AG10803 (cell line): ENCODE measurements around the gene ASIP.
"Not testable (repeated sequence)": the region's sequence is repeated elsewhere in the genome, so short reads cannot be mapped to it uniquely, and the experiment has no call there.

ENCODE experiments used
- DNase-seq: peaks from one replicate; pipeline ENCODE4 v3.0.0; 2010; ENCODE audit warnings: low read depth
- H3K4me3 ChIP-seq: 2 replicates; pipeline ENCODE4 v1.5.1; 2011; ENCODE audit warnings: mild to moderate bottlenecking, low read length, control low read depth
- TF ChIP-seq, protein P1 (sequence below): conservative IDR thresholded peaks from 2 replicates; pipeline ENCODE4 v1.5.1; 2011; ENCODE audit warnings: mild to moderate bottlenecking, low read length, control low read depth, inconsistent platforms

Gene ASIP

DNA sequence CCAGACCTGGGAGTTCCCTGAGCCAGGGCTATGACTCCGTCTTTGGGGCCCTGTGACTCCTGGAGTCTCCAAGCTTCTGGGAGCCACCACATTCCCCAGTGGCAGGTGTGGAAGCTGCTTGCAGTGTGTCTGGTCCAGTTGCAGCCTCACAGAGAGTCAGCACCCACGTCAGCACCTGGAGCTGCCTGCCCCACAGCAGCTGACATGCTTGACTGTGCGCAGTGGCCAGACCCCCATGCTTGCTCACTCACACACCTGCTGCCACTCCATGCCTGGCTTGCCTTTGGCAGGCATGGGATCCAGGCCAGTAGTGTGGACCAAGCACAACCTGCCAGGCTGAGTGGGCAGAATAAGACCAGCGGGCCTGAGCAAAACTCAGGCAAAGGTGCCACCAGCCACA lies 31.0 kb upstream of the ASIP start:
- no peak overlapping the region for H3K4me3 ChIP-seq
- no peak for DNase-seq
- TF ChIP-seq, protein P1, sequence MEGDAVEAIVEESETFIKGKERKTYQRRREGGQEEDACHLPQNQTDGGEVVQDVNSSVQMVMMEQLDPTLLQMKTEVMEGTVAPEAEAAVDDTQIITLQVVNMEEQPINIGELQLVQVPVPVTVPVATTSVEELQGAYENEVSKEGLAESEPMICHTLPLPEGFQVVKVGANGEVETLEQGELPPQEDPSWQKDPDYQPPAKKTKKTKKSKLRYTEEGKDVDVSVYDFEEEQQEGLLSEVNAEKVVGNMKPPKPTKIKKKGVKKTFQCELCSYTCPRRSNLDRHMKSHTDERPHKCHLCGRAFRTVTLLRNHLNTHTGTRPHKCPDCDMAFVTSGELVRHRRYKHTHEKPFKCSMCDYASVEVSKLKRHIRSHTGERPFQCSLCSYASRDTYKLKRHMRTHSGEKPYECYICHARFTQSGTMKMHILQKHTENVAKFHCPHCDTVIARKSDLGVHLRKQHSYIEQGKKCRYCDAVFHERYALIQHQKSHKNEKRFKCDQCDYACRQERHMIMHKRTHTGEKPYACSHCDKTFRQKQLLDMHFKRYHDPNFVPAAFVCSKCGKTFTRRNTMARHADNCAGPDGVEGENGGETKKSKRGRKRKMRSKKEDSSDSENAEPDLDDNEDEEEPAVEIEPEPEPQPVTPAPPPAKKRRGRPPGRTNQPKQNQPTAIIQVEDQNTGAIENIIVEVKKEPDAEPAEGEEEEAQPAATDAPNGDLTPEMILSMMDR: no peak

DNA sequence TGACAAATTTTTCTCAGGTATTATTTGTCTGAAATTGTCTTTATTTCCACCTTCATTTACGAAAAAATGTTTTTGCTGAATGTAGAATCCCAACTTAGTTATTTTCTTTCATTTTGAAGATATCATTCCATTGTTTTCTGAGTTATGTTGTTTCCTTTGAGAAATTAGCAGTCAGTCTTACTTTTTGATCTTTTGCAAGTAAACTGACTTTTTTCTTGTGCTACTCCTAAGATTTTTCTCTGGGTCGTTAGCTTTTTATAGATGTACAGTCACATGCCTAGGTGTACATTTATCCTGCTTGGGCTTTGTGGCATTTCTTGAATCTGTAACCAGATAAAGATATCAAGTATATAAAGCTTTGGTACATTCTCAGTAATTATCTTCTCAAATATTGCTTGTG lies 29.6 kb upstream of the ASIP start:
- no peak for DNase-seq
- H3K4me3 ChIP-seq: no peak overlapping the region
- TF ChIP-seq, protein P1: no peak

DNA sequence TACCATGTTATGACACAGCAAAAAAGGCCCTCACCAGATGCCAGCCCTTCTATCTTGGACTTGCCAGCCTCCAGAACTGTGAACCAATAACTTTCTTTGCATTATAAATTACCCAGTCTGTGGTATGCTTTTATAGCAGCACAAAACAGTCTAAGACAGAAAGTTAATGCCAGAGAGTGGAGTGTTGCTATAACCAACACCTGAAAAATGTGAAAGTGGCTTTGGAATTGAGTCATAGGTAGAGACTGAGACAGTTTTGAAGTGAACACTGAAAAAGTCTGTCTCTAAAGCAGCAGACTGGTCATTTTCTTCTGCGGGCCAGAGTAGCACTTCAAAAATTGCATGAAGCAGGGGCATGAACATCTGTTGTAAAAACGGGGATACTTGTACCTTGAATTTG lies 28.0 kb upstream of the ASIP start:
- TF ChIP-seq, protein P1: no peak
- no peak overlapping the region for H3K4me3 ChIP-seq
- no peak for DNase-seq

DNA sequence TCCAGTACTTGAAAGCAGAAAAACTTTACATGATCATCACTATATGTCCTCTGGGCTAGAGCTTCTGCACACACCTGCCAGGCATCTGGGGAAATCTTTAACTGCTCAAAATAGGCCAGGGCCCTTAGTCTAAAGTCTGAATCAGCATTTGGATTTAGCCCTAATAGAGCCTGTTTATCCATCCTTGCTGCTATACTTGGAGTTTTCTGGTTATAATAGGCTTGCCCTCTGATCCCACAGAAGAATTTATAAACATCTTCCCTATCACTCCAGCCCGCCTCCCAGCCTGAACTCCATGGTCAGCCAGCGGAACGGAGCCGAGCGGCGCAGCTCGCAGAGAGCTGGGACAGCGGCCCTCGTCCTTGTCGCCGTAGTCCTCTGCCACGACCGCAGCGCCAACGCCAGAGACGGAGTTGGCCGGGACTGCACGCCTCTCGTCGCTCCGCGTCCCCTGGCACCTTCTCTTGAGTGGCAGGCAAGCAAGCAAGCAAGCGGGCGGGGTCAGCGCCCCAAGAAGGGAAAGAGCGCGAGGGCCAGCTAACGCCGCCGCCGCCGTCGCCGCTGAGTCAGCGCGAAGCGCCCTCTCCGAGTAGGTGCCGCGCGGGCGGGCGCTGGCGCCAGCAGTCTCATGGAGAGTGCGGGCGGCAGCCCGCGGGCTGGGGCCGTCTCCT lies 25.4 kb upstream of the ASIP start:
- TF ChIP-seq, protein P1: no peak
- DNase-seq: peak; percentile 57

DNA sequence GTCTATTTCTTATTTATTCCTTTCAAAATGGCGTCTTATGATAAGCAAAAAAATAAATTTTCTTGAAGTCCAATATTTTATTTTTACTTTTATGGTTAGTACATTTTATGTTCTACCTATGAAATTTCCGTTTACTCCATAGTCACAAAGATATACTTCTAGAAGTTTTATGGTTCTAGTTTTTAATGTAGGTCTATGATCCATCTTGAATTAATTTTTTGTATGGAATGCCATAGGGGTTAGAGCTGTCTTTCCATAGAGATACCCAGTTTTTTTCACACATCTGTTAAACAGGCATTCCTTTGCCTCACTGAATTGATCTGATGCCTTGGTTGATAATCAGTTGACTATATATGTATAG lies 24.9 kb upstream of the ASIP start:
- no peak for DNase-seq
- H3K4me3 ChIP-seq: peak overlapping the region; percentile 73
- TF ChIP-seq, protein P1: no peak

More for the DNA sequence above, 25.4 kb upstream of the ASIP start:
- peak overlapping the region; percentile 73 for H3K4me3 ChIP-seq

DNA sequence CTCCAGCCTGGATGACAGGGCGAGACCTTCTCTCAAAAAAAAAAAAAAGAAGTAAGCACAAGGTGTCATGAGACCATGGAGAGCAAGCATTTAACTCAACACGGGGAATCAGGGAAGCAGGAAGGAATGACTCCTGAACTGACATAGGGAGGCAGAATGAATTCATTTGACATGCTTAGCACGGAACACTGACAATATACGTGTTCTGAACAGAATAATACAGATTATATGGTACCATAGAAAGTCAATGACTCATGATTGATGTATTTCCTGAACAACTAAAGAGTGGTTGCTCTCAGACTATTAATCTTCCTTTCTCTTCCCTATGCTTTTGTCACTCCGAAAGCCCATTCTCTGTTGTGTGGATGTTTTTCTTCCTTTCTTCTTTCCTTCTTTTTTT lies 20.7 kb upstream of the ASIP start:
- no peak overlapping the region for H3K4me3 ChIP-seq
- TF ChIP-seq, protein P1: no peak
- DNase-seq: peak; percentile 61

DNA sequence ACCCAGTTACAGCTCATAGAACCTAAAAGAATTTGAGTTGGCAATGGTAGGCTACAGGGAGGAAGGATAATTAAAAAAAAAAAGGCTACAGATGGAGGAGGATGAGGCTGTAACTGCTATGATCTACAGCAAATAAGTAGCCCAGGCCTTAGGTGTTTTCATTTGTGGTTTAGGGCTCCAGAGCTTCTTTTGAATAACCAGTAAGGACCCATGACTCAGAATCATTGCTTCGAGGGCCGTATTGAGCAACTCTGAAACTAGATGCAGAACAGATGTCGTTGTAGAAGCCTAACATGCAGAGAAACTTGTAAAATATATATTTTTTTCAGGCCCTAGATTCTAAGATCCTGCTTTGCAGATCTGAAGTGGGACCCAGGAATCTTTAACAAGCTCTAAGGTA lies 19.0 kb upstream of the ASIP start:
- no peak overlapping the region for H3K4me3 ChIP-seq
- TF ChIP-seq, protein P1: no peak
- peak; percentile 98 for DNase-seq

DNA sequence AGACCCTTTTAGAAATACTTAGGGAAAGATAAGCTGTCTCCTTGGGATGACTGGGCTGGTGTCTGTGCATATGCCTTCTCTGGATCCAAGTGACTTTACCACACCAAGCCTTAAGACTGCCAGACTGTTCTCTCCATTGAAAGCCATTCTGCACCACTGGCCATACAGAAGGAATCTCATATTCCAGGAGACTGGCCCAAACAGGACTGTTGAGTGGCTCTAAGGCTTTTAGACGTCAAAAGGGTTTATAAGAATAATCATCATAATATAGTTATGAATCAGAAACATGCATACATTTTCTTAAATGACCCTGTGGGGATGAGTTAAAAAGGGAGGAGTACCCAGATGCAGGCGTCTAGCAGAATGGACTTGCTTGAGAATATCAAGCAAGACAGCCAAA lies 17.0 kb upstream of the ASIP start:
- H3K4me3 ChIP-seq, DNase-seq: not testable (repeated sequence)
